Measurements from ENCODE around the gene OR4D1.

- TF ChIP-seq EZH2 (IDR thresholded peaks at IDR 0.05; ENCODE audit: insufficient read depth, low read length), result no peak
- no peak for TF ChIP-seq CTCF (IDR thresholded peaks at IDR 0.05; ENCODE audit: insufficient read depth, low read depth, low read length)
These were observed 40.9 kb upstream of the OR4D1 start for GRCh38 chr17:58107306-58107705.
